ENCODE measurements around the gene CYTH2. TPM values are rescaled to one million over a fixed set of nuclear protein-coding genes. Genes with fewer than 3 reads are reported as not detected.

CYTH2 gene
- total and polyA plus RNA-seq, 9 of the 15 experiments (the other 6 are each of a cell fraction or from before 2014, with no cell fraction given), result 1.8 to 45.2 (median 23.8) TPM

GRCh38 chr19:48445606-48446481, 23.3 kb upstream of the CYTH2 start, which contains the start of gene GRWD1 (continued):
- TF ChIP-seq ATF3 (IDR thresholded peaks at IDR 0.05) (no peak), ATF3 (CRISPR knock-in tag; conservative IDR thresholded peaks at IDR 0.05) (no peak; the same call in 1 of the 2 replicates), ZBED1 (IDR thresholded peaks at IDR 0.05) (no peak), SMAD1 (IDR thresholded peaks at IDR 0.05; ENCODE audit: low read depth, low read length, partially characterized antibody) (no peak), PHF21A (IDR thresholded peaks at IDR 0.05; ENCODE audit: borderline replicate concordance, low read depth) (no peak), ZNF282 (CRISPR knock-in tag; IDR thresholded peaks at IDR 0.05) (no peak), LARP7 (IDR thresholded peaks at IDR 0.05) (no peak), ARID2 (IDR thresholded peaks at IDR 0.05) (no peak), ZNF76 (CRISPR knock-in tag; IDR thresholded peaks at IDR 0.05; ENCODE audit: borderline replicate concordance) (no peak), DDX20 (tag; IDR thresholded peaks at IDR 0.05; ENCODE audit: low read depth) (no peak), KHSRP (IDR thresholded peaks at IDR 0.05) (0 out of 2 replicates have a peak, but pooled peaks have one; percentile 27), RFX1 (IDR thresholded peaks at IDR 0.05) (peak; percentile 92), ZKSCAN8 (CRISPR knock-in tag; IDR thresholded peaks at IDR 0.05) (no peak), ZNF347 (CRISPR knock-in tag; IDR thresholded peaks at IDR 0.05; ENCODE audit: low read depth) (no peak), ZNF609 (CRISPR knock-in tag; IDR thresholded peaks at IDR 0.05; ENCODE audit: borderline replicate concordance) (no peak), SIRT6 (IDR thresholded peaks at IDR 0.05; ENCODE audit: low read depth, low read length) (no peak), NR2C1 (IDR thresholded peaks at IDR 0.05) (peak; percentile 73), NR2C1 (tag; IDR thresholded peaks at IDR 0.05) (peak; percentile 57; the same call in 1 of the 2 replicates), MCM7 (IDR thresholded peaks at IDR 0.05) (no peak), RBBP5 (IDR thresholded peaks at IDR 0.05; ENCODE audit: borderline replicate concordance, insufficient read depth, low read length, poor library complexity, severe bottlenecking) (peak; percentile 96), ZNF408 (CRISPR knock-in tag; IDR thresholded peaks at IDR 0.05; ENCODE audit: low read depth) (no peak), RUNX1 (IDR thresholded peaks at IDR 0.05; ENCODE audit: low read depth) (no peak), RBM39 (optimal IDR thresholded peaks at IDR 0.05; ENCODE audit: low read depth, low read length) (peak; percentile 39), ELK3 (CRISPR knock-in tag; IDR thresholded peaks at IDR 0.05) (no peak)

Data from K562 (cell line).